OCI-LY7 (cell line): Measurements from ENCODE around the gene HMOX2. TPM values are rescaled to one million over a fixed set of nuclear protein-coding genes. Genes with fewer than 3 reads are reported as not detected.

Experiments used
- BruUV-seq: library from RNA; stranded (reverse); fragments of 400-500 nt; replicated peaks from 2 replicates; lab custom pipeline; 2021; lab: Mats Ljungman, UMichigan
- CTCF ChIA-PET: fragments of 300-600 bp; sonication (Branson Sonifier 250); formaldehyde crosslinking; loops from one replicate; lab custom pipeline; 2022; ENCODE audit warnings: antibody characterized with exemption; ENCODE audit not compliant: unreplicated experiment; lab: Charles Lee
- POLR2A ChIA-PET: fragments of 300-600 bp; sonication (Branson Sonifier 250); formaldehyde crosslinking; loops from one replicate; lab custom pipeline; 2022; ENCODE audit warnings: antibody characterized with exemption; lab: Charles Lee
- DNase-seq: peaks from one replicate; pipeline ENCODE4 v3.0.0-alpha.2; 2015; ENCODE audit warnings: low spot score
- H2AFZ ChIP-seq: fragments of 200-600 bp; sonication (generic), shearing (Covaris generic); 2 replicates; pipeline ENCODE4 v1.6.1; 2014; ENCODE audit warnings: mild to moderate bottlenecking, antibody characterized with exemption, low read length, moderate library complexity
- H3K27ac ChIP-seq: fragments of 200-600 bp; sonication (generic); 2 replicates; pipeline ENCODE4 v1.5.1; 2014; ENCODE audit warnings: mixed run types, low read depth, mild to moderate bottlenecking, moderate library complexity, low read length, inconsistent platforms; ENCODE audit not compliant: poor library complexity, severe bottlenecking
- H3K36me3 ChIP-seq: fragments of 200-600 bp; sonication (generic); 2 replicates; pipeline ENCODE4 v1.6.1; 2014; ENCODE audit warnings: mild to moderate bottlenecking, antibody characterized with exemption, low read length, moderate library complexity, mixed read lengths; ENCODE audit not compliant: insufficient read depth
- H3K4me1 ChIP-seq: fragments of 200-600 bp; sonication (generic); 2 replicates; pipeline ENCODE4 v1.5.1; 2014; ENCODE audit warnings: mild to moderate bottlenecking, low read length; ENCODE audit not compliant: insufficient read depth, poor library complexity, severe bottlenecking
- H3K4me2 ChIP-seq: fragments of 200-600 bp; sonication (generic); 2 replicates; pipeline ENCODE4 v1.6.1; 2014; ENCODE audit warnings: mild to moderate bottlenecking, low read length
- H3K4me3 ChIP-seq: fragments of 200-600 bp; sonication (generic); 2 replicates; pipeline ENCODE4 v1.5.1; 2014; ENCODE audit warnings: mild to moderate bottlenecking, low read depth, low read length; ENCODE audit not compliant: poor library complexity, severe bottlenecking
- H3K79me2 ChIP-seq: fragments of 200-600 bp; sonication (generic); 2 replicates; pipeline ENCODE4 v1.6.1; 2016; ENCODE audit warnings: low read depth, mild to moderate bottlenecking, low read length, moderate library complexity, mixed read lengths; ENCODE audit not compliant: insufficient read depth
- H3K9me2 ChIP-seq: fragments of 200-600 bp; sonication (generic); 2 replicates; pipeline ENCODE4 v1.6.1; 2016; ENCODE audit warnings: mild to moderate bottlenecking, low read length, mixed read lengths; ENCODE audit not compliant: insufficient read depth
- H3K9me3 ChIP-seq: fragments of 200-600 bp; sonication (generic); 2 replicates; pipeline ENCODE4 v1.6.1; 2014; ENCODE audit warnings: mild to moderate bottlenecking, mixed run types, low read length, mixed read lengths
- H4K20me1 ChIP-seq: fragments of 200-600 bp; sonication (generic); 2 replicates; pipeline ENCODE4 v1.6.1; 2014; ENCODE audit warnings: mild to moderate bottlenecking, antibody characterized with exemption, low read length, moderate library complexity, mixed read lengths; ENCODE audit not compliant: insufficient read depth
- EZH2phosphoT487 ChIP-seq: fragments of 200-600 bp; sonication (generic); IDR thresholded peaks from 2 replicates; pipeline ENCODE4 v1.6.1; 2018; ENCODE audit warnings: low read depth, borderline replicate concordance, mild to moderate bottlenecking, mixed run types, antibody characterized with exemption, low read length, moderate library complexity, mixed read lengths
- intact Hi-C: fragments of 100-400 bp; cut with micrococcal nuclease; formaldehyde crosslinking; loops from one replicate; pipeline ENCODE4 v1.10.0; 2022; ENCODE audit not compliant: unreplicated experiment
- total RNA-seq, 2 experiments: library from RNA; depleted of rRNA in 1 of 2; stranded (reverse); fragments of >200 nt in 1 of 2; shearing (Covaris generic) in 1 of 2; gene quantifications; 2 replicates each; pipeline ENCODE4 v1.2.3, GENCODE V29; 2014 to 2022
- TF ChIP-seq, protein P1 (sequence below): fragments of 200-600 bp; sonication (generic); conservative IDR thresholded peaks from 2 replicates; pipeline ENCODE4 v1.5.1; 2014; ENCODE audit warnings: mild to moderate bottlenecking, antibody characterized with exemption, low read length, moderate library complexity, mixed read lengths

HMOX2 gene
- total RNA-seq, 2 experiments from 2014 or later: 37.0 to 46.0 TPM

GRCh38 chr16:4452674-4453073 lies 23.5 kb upstream of the HMOX2 start:
- Histone ChIP-seq H3K9me2 (no peaks in the 10 kb centered on the region), H3K36me3 (peaks cover 96% of the 10 kb centered on the region), H3K79me2 (no peaks in the 10 kb centered on the region), H4K20me1 (no peaks in the 10 kb centered on the region), H3K4me3 (no peak overlapping the region), H2AFZ (no peak overlapping the region), H3K4me1 (no peaks in the 10 kb centered on the region), H3K4me2 (no peak overlapping the region), H3K9me3 (no peaks in the 10 kb centered on the region), H3K27ac (no peak overlapping the region)
- CTCF ChIA-PET: no interaction called here
- intact Hi-C loops: no loop called here
- BruUV-seq: no TSS peak
- TF ChIP-seq, protein P1, sequence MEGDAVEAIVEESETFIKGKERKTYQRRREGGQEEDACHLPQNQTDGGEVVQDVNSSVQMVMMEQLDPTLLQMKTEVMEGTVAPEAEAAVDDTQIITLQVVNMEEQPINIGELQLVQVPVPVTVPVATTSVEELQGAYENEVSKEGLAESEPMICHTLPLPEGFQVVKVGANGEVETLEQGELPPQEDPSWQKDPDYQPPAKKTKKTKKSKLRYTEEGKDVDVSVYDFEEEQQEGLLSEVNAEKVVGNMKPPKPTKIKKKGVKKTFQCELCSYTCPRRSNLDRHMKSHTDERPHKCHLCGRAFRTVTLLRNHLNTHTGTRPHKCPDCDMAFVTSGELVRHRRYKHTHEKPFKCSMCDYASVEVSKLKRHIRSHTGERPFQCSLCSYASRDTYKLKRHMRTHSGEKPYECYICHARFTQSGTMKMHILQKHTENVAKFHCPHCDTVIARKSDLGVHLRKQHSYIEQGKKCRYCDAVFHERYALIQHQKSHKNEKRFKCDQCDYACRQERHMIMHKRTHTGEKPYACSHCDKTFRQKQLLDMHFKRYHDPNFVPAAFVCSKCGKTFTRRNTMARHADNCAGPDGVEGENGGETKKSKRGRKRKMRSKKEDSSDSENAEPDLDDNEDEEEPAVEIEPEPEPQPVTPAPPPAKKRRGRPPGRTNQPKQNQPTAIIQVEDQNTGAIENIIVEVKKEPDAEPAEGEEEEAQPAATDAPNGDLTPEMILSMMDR: no peak
- no peak for TF ChIP-seq EZH2phosphoT487
- POLR2A ChIA-PET: no interaction called here
- no peak for DNase-seq

GRCh38 chr16:4454623-4455022 lies 21.6 kb upstream of the HMOX2 start:
- no peaks in the 10 kb centered on the region for H4K20me1 ChIP-seq
- BruUV-seq: no TSS peak
- intact Hi-C loops: no loop called here

DNA sequence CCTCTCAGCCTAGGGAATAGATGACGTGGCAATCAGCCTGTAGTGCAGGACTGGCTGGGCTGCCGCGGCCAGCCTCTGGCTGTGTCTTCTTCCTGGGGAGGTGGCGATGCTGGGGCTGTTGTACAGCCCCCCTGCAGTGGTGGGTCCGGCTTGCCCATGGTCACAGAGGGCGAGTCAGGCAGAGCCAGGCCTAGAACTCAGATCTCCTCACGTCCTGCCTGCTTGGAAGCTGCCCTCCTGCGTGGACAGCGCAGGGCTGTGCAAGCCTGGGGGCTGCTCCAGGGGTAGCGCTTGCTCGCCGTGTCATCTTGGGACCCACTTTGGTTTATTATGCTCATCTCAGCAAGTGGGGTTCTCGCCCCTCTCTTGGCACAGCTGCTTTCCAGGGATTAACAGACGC lies 21.1 kb upstream of the HMOX2 start:
- no peak overlapping the region for H3K4me3 ChIP-seq
- no peaks in the 10 kb centered on the region for H3K9me2 ChIP-seq
- H3K4me2 ChIP-seq: no peak overlapping the region
- DNase-seq: no peak
- no peaks in the 10 kb centered on the region for H3K4me1 ChIP-seq
- no peak overlapping the region for H2AFZ ChIP-seq
- peaks cover 96% of the 10 kb centered on the region for H3K36me3 ChIP-seq
- H3K9me3 ChIP-seq: no peaks in the 10 kb centered on the region
- intact Hi-C loops: no loop called here
- POLR2A ChIA-PET: interaction anchor here (0.7 kb wide), 1 partner anchor 17 kb away, joined by 3 read pairs; no protein-coding TSS in a partner anchor
- CTCF ChIA-PET: no interaction called here
- no peak overlapping the region for H3K27ac ChIP-seq
- H3K79me2 ChIP-seq: no peaks in the 10 kb centered on the region
- TF ChIP-seq EZH2phosphoT487: no peak
- TF ChIP-seq, protein P1: no peak
- no peaks in the 10 kb centered on the region for H4K20me1 ChIP-seq
- no TSS peak for BruUV-seq

More at GRCh38 chr16:4454623-4455022, 21.6 kb upstream of the HMOX2 start:
- Histone ChIP-seq H3K36me3 (peaks cover 96% of the 10 kb centered on the region), H3K4me1 (no peaks in the 10 kb centered on the region), H3K4me3 (no peak overlapping the region), H3K9me3 (no peaks in the 10 kb centered on the region), H3K4me2 (no peak overlapping the region), H3K27ac (no peak overlapping the region), H2AFZ (no peak overlapping the region), H3K79me2 (no peaks in the 10 kb centered on the region), H3K9me2 (no peaks in the 10 kb centered on the region)
- no peak for DNase-seq
- ChIA-PET CTCF (no interaction called here), POLR2A (no interaction called here)
- TF ChIP-seq EZH2phosphoT487: no peak
- TF ChIP-seq, protein P1: no peak
